ENCODE measurements around the gene ELFN1.

The ELFN1 gene

GRCh38 chr7:1669954-1670893 lies at the start of gene ELFN1:
Gene ELFN1, plus strand, starts transcription at chr7:1670277. Its CDS starts 74,320 bp downstream, at chr7:1744597.
- peak; percentile 83 for DNase-seq

GRCh38 chr7:1620835-1621234 lies 49.2 kb upstream of the ELFN1 start:
- no peak for DNase-seq

GRCh38 chr7:1621718-1622117 lies 48.4 kb upstream of the ELFN1 start:
- no peak for DNase-seq

GRCh38 chr7:1622441-1622840 lies 47.6 kb upstream of the ELFN1 start:
- no peak for DNase-seq

GRCh38 chr7:1623810-1624209 lies 46.3 kb upstream of the ELFN1 start:
- DNase-seq: no peak

- DNase-seq: no peak
These were observed 44.8 kb upstream of the ELFN1 start for GRCh38 chr7:1624999-1625927.

GRCh38 chr7:1626769-1627168 lies 43.3 kb upstream of the ELFN1 start:
- no peak for DNase-seq

GRCh38 chr7:1630700-1631336 lies 39.3 kb upstream of the ELFN1 start:
- DNase-seq: no peak

- no peak for DNase-seq
These were observed 38.4 kb upstream of the ELFN1 start for GRCh38 chr7:1631678-1632077.

- no peak for DNase-seq
These were observed 37.6 kb upstream of the ELFN1 start for GRCh38 chr7:1632506-1632905.

- DNase-seq: no peak
These were observed 36.9 kb upstream of the ELFN1 start for GRCh38 chr7:1632916-1633785.

GRCh38 chr7:1635401-1635800 lies 34.7 kb upstream of the ELFN1 start:
- no peak for DNase-seq

GRCh38 chr7:1637155-1637554 lies 32.9 kb upstream of the ELFN1 start:
- DNase-seq: no peak

GRCh38 chr7:1638215-1638661 lies 31.8 kb upstream of the ELFN1 start:
- no peak for DNase-seq

GRCh38 chr7:1639071-1639470 lies 31.0 kb upstream of the ELFN1 start:
- DNase-seq: no peak

GRCh38 chr7:1639532-1640175 lies 30.4 kb upstream of the ELFN1 start:
- DNase-seq: no peak

GRCh38 chr7:1640376-1641172 lies 29.5 kb upstream of the ELFN1 start:
- no peak for DNase-seq

- DNase-seq: no peak
These were observed 28.9 kb upstream of the ELFN1 start for GRCh38 chr7:1641173-1641572.

- DNase-seq: no peak
These were observed 28.3 kb upstream of the ELFN1 start for GRCh38 chr7:1641661-1642260.

GRCh38 chr7:1642291-1642731 lies 27.8 kb upstream of the ELFN1 start:
- DNase-seq: no peak
